ENCODE results near the gene C11orf65.
"Not testable (repeated sequence)": the region's sequence is repeated elsewhere in the genome, so short reads cannot be mapped to it uniquely, and the experiment has no call there.

The C11orf65 gene

GRCh38 chr11:108466405-108466804 is 924 bp downstream of the C11orf65 start:
- DNase-seq (ENCODE audit: low read depth in 1 of 2, low spot score in 1 of 2), result no peak
- no peaks in the 10 kb centered on the region for H3K27me3 ChIP-seq (ENCODE audit: insufficient read depth, poor library complexity, severe bottlenecking)
- no peak for TF ChIP-seq POLR2AphosphoS5 (IDR thresholded peaks at IDR 0.05; ENCODE audit: low read depth)
- TF ChIP-seq GABPA (IDR thresholded peaks at IDR 0.05; ENCODE audit: low read depth), result no peak
- no peak for TF ChIP-seq REST (IDR thresholded peaks at IDR 0.05; ENCODE audit: insufficient replicate concordance, low read depth)
- no peak for TF ChIP-seq SPI1 (IDR thresholded peaks at IDR 0.05; ENCODE audit: borderline replicate concordance, low read depth)
- no peak for TF ChIP-seq CTCF (IDR thresholded peaks at IDR 0.05; ENCODE audit: insufficient read depth, low read length)
- peak overlapping the region; percentile 92 for H3K27ac ChIP-seq (replicated peaks)
- peak overlapping the region; percentile 46 for H3K4me3 ChIP-seq (replicated peaks; ENCODE audit: insufficient read depth, low read length)

- no peak overlapping the region for H3K4me3 ChIP-seq (replicated peaks; ENCODE audit: insufficient read depth, low read length)
- DNase-seq (ENCODE audit: low read depth in 1 of 2, low spot score in 1 of 2), result no peak
- TF ChIP-seq GABPA (IDR thresholded peaks at IDR 0.05; ENCODE audit: low read depth) (no peak), SPI1 (IDR thresholded peaks at IDR 0.05; ENCODE audit: borderline replicate concordance, low read depth) (no peak), REST (IDR thresholded peaks at IDR 0.05; ENCODE audit: insufficient replicate concordance, low read depth) (no peak), CTCF (IDR thresholded peaks at IDR 0.05; ENCODE audit: insufficient read depth, low read length) (no peak), POLR2AphosphoS5 (IDR thresholded peaks at IDR 0.05; ENCODE audit: low read depth) (no peak)
- H3K27ac ChIP-seq (replicated peaks), result no peak overlapping the region
- no peaks in the 10 kb centered on the region for H3K27me3 ChIP-seq (ENCODE audit: insufficient read depth, poor library complexity, severe bottlenecking)
Measured at GRCh38 chr11:108453207-108453835, 14.0 kb downstream of the C11orf65 start.

- not testable (repeated sequence) for H3K4me3 ChIP-seq (replicated peaks; ENCODE audit: insufficient read depth, low read length)
Measured at GRCh38 chr11:108441445-108441844, 25.9 kb downstream of the C11orf65 start.

GRCh38 chr11:108436594-108436993 is 30.7 kb downstream of the C11orf65 start:
- no peak overlapping the region for H3K4me3 ChIP-seq (replicated peaks; ENCODE audit: insufficient read depth, low read length)
- TF ChIP-seq SPI1 (IDR thresholded peaks at IDR 0.05; ENCODE audit: borderline replicate concordance, low read depth) (no peak), REST (IDR thresholded peaks at IDR 0.05; ENCODE audit: insufficient replicate concordance, low read depth) (no peak), POLR2AphosphoS5 (IDR thresholded peaks at IDR 0.05; ENCODE audit: low read depth) (no peak), GABPA (IDR thresholded peaks at IDR 0.05; ENCODE audit: low read depth) (no peak), CTCF (IDR thresholded peaks at IDR 0.05; ENCODE audit: insufficient read depth, low read length) (no peak)
- H3K27ac ChIP-seq (replicated peaks), result no peak overlapping the region
- H3K27me3 ChIP-seq (ENCODE audit: insufficient read depth, poor library complexity, severe bottlenecking), result no peaks in the 10 kb centered on the region
- DNase-seq (ENCODE audit: low read depth in 1 of 2, low spot score in 1 of 2), result no peak

More at GRCh38 chr11:108441445-108441844, 25.9 kb downstream of the C11orf65 start:
- H3K27me3 ChIP-seq (ENCODE audit: insufficient read depth, poor library complexity, severe bottlenecking); H3K27ac ChIP-seq (replicated peaks); DNase-seq (ENCODE audit: low read depth in 1 of 2, low spot score in 1 of 2): not testable (repeated sequence)

Data from HL-60 (cell line).